Smooth muscle cell (in vitro differentiated cells): ENCODE data around the gene LAPTM5. TPM values are rescaled to one million over a fixed set of nuclear protein-coding genes. Genes with fewer than 3 reads are reported as not detected.

Source experiments
- DNase-seq: peaks from one replicate; lab custom pipeline; 2025; ENCODE audit not compliant: unreplicated experiment; lab: John Stamatoyannopoulos, UW
- H2AFZ ChIP-seq: fragments of 200-600 bp; sonication (generic); 2 replicates; pipeline ENCODE4 v1.6.0; 2016; ENCODE audit warnings: antibody characterized with exemption, low read depth, mild to moderate bottlenecking
- H3F3A ChIP-seq: fragments of 200-600 bp; sonication (generic); 2 replicates; pipeline ENCODE4 v1.6.0; 2017; ENCODE audit warnings: antibody characterized with exemption, low read depth
- H3K27ac ChIP-seq: fragments of 200-600 bp; sonication (generic); 2 replicates; pipeline ENCODE4 v1.5.1; 2016; ENCODE audit warnings: low read depth, mild to moderate bottlenecking
- H3K27me3 ChIP-seq: fragments of 200-600 bp; sonication (generic); 2 replicates; pipeline ENCODE4 v1.6.1; 2016; ENCODE audit warnings: low read depth, mild to moderate bottlenecking
- H3K36me3 ChIP-seq: fragments of 200-600 bp; sonication (generic); 2 replicates; pipeline ENCODE4 v1.5.1; 2016; ENCODE audit warnings: low read depth
- H3K4me1 ChIP-seq: fragments of 200-600 bp; sonication (generic); 2 replicates; pipeline ENCODE4 v1.5.1; 2016; ENCODE audit warnings: low read depth
- H3K4me2 ChIP-seq: fragments of 200-600 bp; sonication (generic); 2 replicates; pipeline ENCODE4 v1.6.0; 2016; ENCODE audit warnings: mild to moderate bottlenecking
- H3K4me3 ChIP-seq: fragments of 200-600 bp; sonication (generic); 2 replicates; pipeline ENCODE4 v1.5.1; 2016; ENCODE audit warnings: mild to moderate bottlenecking
- H3K79me2 ChIP-seq: fragments of 200-600 bp; sonication (generic); 2 replicates; pipeline ENCODE4 v1.6.0; 2016; ENCODE audit warnings: low read depth, mild to moderate bottlenecking
- H3K9ac ChIP-seq: fragments of 200-600 bp; sonication (generic); 2 replicates; pipeline ENCODE4 v1.6.0; 2016; ENCODE audit warnings: low read depth
- H3K9me3 ChIP-seq: fragments of 200-600 bp; sonication (generic); replicated peaks from 2 replicates; pipeline ENCODE4 v1.5.1; 2016; ENCODE audit warnings: low read depth
- H4K20me1 ChIP-seq: fragments of 200-600 bp; sonication (generic); 2 replicates; pipeline ENCODE4 v1.6.0; 2016; ENCODE audit warnings: low read depth
- WGBS: methylation state at CpG from one replicate; pipeline ENCODE4 v1.1.7; 2016; ENCODE audit warnings: low lambda C conversion rate; 5-methylcytosine and 5-hydroxymethylcytosine counted together
- polyA plus RNA-seq: library from polyadenylated mRNA; unstranded; fragments of >200 nt; fragmentation: Nextera tagmentation; extraction: Ambion mirVana; gene quantifications from 2 replicates; pipeline ENCODE4 v1.2.1, GENCODE V29; 2016
- total RNA-seq: library from RNA; depleted of rRNA; stranded (reverse); fragments of >200 nt; gene quantifications from 2 replicates; pipeline ENCODE4 v1.2.3, GENCODE V29; 2014
- TF ChIP-seq, protein P1 (sequence below): fragments of 200-600 bp; sonication (generic); IDR thresholded peaks from 2 replicates; pipeline ENCODE4 v1.5.1; 2017; ENCODE audit warnings: borderline replicate concordance, mild to moderate bottlenecking, antibody characterized with exemption; ENCODE audit not compliant: insufficient read depth, poor library complexity, severe bottlenecking

LAPTM5 gene
- total and polyA plus RNA-seq, 2 experiments from 2014 or later = 0.63 to 1.4 TPM

DNA sequence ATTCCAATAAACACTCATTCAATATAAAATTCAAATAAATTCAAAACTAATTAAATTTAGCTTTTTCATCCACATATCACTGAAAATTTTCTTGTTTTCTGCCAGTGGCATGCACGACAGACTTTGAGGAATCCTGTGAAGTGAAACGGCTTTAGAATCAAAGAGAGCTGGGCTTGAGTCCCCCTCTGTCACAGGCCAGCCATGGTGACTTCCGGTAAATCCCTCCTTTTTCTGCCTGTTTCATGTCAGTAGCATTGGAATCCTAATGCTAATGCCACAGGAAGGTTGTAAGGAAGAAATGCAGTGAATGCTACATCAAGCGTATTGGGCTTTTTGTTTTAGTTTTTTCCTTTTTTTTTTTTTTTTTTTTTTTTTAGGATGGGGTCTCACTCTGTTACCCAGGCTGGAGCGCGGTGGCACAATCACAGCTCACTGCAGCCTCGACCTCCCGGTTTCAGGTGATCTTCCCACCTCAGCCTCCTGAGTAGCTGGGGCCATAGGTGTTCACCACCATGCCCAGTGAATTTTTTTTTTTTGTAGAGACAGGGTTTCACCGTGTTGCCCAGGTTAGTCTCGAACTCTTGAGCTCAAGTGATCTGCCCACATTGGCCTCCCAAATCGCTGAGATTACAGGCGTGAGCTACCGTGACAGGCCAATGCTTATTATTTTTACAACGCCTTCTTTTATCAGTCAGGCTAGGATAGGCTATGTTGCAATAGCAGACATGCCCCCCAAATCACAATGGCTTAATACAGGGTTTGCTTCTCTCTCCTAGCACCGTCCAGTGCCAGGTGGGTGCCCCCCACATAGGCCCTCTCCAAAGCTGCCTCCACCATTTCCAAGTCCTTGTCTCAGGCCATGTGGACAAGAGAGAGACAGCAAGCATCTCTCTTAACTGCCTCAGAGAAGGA is 30.5 kb downstream of the LAPTM5 start:
- H3K36me3 ChIP-seq = no peaks in the 10 kb centered on the region
- WGBS = 68% methylated on average over 15 of the region's 15 CpGs
- TF ChIP-seq, protein P1, sequence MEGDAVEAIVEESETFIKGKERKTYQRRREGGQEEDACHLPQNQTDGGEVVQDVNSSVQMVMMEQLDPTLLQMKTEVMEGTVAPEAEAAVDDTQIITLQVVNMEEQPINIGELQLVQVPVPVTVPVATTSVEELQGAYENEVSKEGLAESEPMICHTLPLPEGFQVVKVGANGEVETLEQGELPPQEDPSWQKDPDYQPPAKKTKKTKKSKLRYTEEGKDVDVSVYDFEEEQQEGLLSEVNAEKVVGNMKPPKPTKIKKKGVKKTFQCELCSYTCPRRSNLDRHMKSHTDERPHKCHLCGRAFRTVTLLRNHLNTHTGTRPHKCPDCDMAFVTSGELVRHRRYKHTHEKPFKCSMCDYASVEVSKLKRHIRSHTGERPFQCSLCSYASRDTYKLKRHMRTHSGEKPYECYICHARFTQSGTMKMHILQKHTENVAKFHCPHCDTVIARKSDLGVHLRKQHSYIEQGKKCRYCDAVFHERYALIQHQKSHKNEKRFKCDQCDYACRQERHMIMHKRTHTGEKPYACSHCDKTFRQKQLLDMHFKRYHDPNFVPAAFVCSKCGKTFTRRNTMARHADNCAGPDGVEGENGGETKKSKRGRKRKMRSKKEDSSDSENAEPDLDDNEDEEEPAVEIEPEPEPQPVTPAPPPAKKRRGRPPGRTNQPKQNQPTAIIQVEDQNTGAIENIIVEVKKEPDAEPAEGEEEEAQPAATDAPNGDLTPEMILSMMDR = no peak

DNA sequence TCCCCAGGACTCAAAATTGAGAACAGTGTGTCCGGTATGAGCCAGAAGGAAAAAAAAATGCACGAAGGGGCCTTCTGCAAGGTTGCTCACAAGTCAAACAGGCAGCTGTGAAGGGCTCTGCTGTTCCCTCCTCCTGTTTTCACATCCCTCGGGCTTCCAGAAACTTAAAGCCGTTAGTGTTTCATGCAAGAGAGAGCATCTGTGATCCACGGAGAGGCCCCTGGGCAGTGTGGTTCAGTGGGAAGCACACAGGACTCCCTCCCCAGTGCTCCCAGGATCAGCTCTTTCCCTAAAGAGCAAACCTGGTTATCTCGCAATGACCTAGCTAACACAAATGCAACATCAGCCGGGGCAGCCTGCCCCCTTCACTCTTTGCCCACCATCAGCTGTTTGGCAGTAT is 31.3 kb downstream of the LAPTM5 start:
- H3K79me2 ChIP-seq = no peaks in the 10 kb centered on the region
- no peaks in the 10 kb centered on the region for H3K27me3 ChIP-seq
- H3F3A ChIP-seq = peaks cover 5% of the 10 kb centered on the region
- no peaks in the 10 kb centered on the region for H3K36me3 ChIP-seq
- no peaks in the 10 kb centered on the region for H3K9me3 ChIP-seq
- TF ChIP-seq, protein P1 = no peak
- no peak overlapping the region for H3K4me3 ChIP-seq
- H3K4me2 ChIP-seq = no peak overlapping the region
- H2AFZ ChIP-seq = no peak overlapping the region
- H3K9ac ChIP-seq = no peak overlapping the region
- H3K4me1 ChIP-seq = peaks cover 9% of the 10 kb centered on the region
- DNase-seq = no peak
- H3K27ac ChIP-seq = no peak overlapping the region
- H4K20me1 ChIP-seq = no peaks in the 10 kb centered on the region
- 56% methylated on average over 7 of the region's 7 CpGs for WGBS

More for the DNA sequence above, 30.5 kb downstream of the LAPTM5 start:
- Histone ChIP-seq H3K79me2 (no peaks in the 10 kb centered on the region), H4K20me1 (no peaks in the 10 kb centered on the region), H3K4me3 (no peak overlapping the region), H2AFZ (no peak overlapping the region), H3K4me1 (peaks cover 9% of the 10 kb centered on the region), H3K9me3 (no peaks in the 10 kb centered on the region), H3K4me2 (peak overlapping the region; percentile 10), H3K9ac (no peak overlapping the region), H3F3A (peaks cover 5% of the 10 kb centered on the region), H3K27me3 (no peaks in the 10 kb centered on the region), H3K27ac (peak overlapping the region; percentile 6)
- DNase-seq = no peak

DNA sequence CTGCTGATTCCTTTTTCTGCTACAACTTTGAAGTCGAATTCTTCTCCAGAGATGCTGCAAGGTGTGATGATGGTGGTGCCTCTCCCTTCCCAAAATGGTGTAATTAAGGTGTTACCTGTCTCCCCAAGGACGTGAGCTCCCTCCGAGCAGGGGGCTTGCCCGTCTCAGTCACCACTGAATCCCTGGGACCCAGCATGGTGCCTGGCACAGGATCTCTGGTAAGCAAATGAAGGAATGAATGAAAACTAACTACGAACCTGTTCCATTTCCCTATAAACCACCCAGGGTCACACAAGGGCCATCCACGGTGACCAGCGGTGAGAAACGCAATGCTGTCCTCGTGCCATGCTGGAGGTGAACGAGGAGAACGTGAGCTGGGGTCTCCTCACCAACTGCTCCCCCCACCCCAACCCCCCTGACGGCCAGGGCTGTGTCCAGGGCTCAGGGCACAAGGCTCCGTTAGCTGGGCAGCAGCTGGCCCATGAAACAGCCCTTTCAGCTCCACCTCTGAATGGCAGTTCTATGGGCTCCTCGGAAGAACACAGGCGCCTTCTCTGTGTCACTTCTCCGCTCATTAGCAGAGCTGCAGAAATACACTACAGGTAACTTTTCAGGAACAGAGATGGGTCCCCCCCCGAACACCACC is 32.0 kb downstream of the LAPTM5 start:
- Histone ChIP-seq H3K4me1 (peaks cover 9% of the 10 kb centered on the region), H3K27me3 (no peaks in the 10 kb centered on the region), H2AFZ (no peak overlapping the region), H3K79me2 (no peaks in the 10 kb centered on the region), H3K36me3 (no peaks in the 10 kb centered on the region), H3K4me2 (no peak overlapping the region), H3K9me3 (no peaks in the 10 kb centered on the region), H4K20me1 (no peaks in the 10 kb centered on the region), H3K27ac (no peak overlapping the region), H3K9ac (no peak overlapping the region), H3F3A (peaks cover 5% of the 10 kb centered on the region), H3K4me3 (no peak overlapping the region)
- TF ChIP-seq, protein P1 = no peak
- no peak for DNase-seq
- WGBS = 93% methylated on average over 17 of the region's 17 CpGs
